DOHH2 (cell line): ENCODE data around the gene SMURF1.

Experiments
- H3F3A ChIP-seq: fragments of 200-600 bp; sonication (generic), shearing (Covaris generic); 2 replicates; pipeline ENCODE4 v1.6.0; 2016; ENCODE audit warnings: antibody characterized with exemption, mild to moderate bottlenecking; ENCODE audit not compliant: control insufficient read depth, insufficient read depth
- H3K27ac ChIP-seq: fragments of 200-600 bp; sonication (generic); 2 replicates; pipeline ENCODE4 v1.5.1; 2014; ENCODE audit warnings: low read depth, mild to moderate bottlenecking, low read length, moderate library complexity
- H3K27me3 ChIP-seq: fragments of 200-600 bp; sonication (generic); 2 replicates; pipeline ENCODE4 v1.6.1; 2014; ENCODE audit warnings: mild to moderate bottlenecking, low read length, mixed read lengths; ENCODE audit not compliant: control insufficient read depth
- H3K36me3 ChIP-seq: fragments of 200-600 bp; sonication (generic); 2 replicates; pipeline ENCODE4 v1.6.1; 2014; ENCODE audit warnings: mild to moderate bottlenecking, low read length, moderate library complexity, mixed read lengths; ENCODE audit not compliant: control insufficient read depth
- H3K4me1 ChIP-seq: fragments of 200-600 bp; sonication (generic); 2 replicates; pipeline ENCODE4 v1.6.1; 2014; ENCODE audit warnings: mild to moderate bottlenecking, low read length, mixed read lengths; ENCODE audit not compliant: control insufficient read depth
- H3K4me2 ChIP-seq: fragments of 200-600 bp; sonication (generic); 2 replicates; pipeline ENCODE4 v1.6.0; 2014; ENCODE audit warnings: mild to moderate bottlenecking, low read length, moderate library complexity
- H3K4me3 ChIP-seq: fragments of 200-600 bp; sonication (generic); 2 replicates; pipeline ENCODE4 v1.5.1; 2014; ENCODE audit warnings: mild to moderate bottlenecking, low read length, mixed read lengths
- H3K79me2 ChIP-seq: fragments of 200-600 bp; sonication (generic); 2 replicates; pipeline ENCODE4 v1.6.1; 2014; ENCODE audit warnings: mild to moderate bottlenecking, low read length, mixed read lengths; ENCODE audit not compliant: control insufficient read depth
- H3K9me2 ChIP-seq: fragments of 200-600 bp; sonication (generic); replicated peaks from 2 replicates; pipeline ENCODE4 v1.6.1; 2014; ENCODE audit warnings: mild to moderate bottlenecking, low read length, mixed read lengths; ENCODE audit not compliant: control insufficient read depth
- H3K9me3 ChIP-seq: fragments of 200-600 bp; sonication (generic); 2 replicates; pipeline ENCODE4 v1.6.1; 2014; ENCODE audit warnings: antibody characterized with exemption, low read length, mixed read lengths; ENCODE audit not compliant: control insufficient read depth, insufficient read depth
- H4K20me1 ChIP-seq: fragments of 200-600 bp; sonication (generic); 2 replicates; pipeline ENCODE4 v1.6.0; 2014; ENCODE audit warnings: low read depth, mild to moderate bottlenecking, antibody characterized with exemption, low read length, moderate library complexity; ENCODE audit not compliant: control insufficient read depth, insufficient read depth
- CTCF ChIP-seq: fragments of 200-600 bp; sonication (generic); IDR thresholded peaks from one replicate; pipeline ENCODE4 v1.5.1; 2014; ENCODE audit warnings: antibody characterized with exemption, mild to moderate bottlenecking, low read depth, low read length; ENCODE audit not compliant: poor library complexity, severe bottlenecking
- EZH2phosphoT487 ChIP-seq: fragments of 200-600 bp; sonication (generic); IDR thresholded peaks from 2 replicates; pipeline ENCODE4 v1.6.1; 2017; ENCODE audit warnings: borderline replicate concordance, mild to moderate bottlenecking, antibody characterized with exemption, low read length, moderate library complexity, mixed read lengths

SMURF1 gene

GRCh38 chr7:99078416-99078815 is 65.5 kb downstream of the SMURF1 start:
- H3K27ac ChIP-seq = no peak overlapping the region
- TF ChIP-seq EZH2phosphoT487 (no peak), CTCF (no peak)
- peaks cover 14% of the 10 kb centered on the region for H3K4me1 ChIP-seq
- H3K27me3 ChIP-seq = no peaks in the 10 kb centered on the region
- H3K79me2 ChIP-seq = peaks cover 46% of the 10 kb centered on the region
- no peaks in the 10 kb centered on the region for H3F3A ChIP-seq
- no peak overlapping the region for H3K4me2 ChIP-seq
- no peaks in the 10 kb centered on the region for H3K9me3 ChIP-seq
- H3K36me3 ChIP-seq = no peaks in the 10 kb centered on the region
- no peak overlapping the region for H3K4me3 ChIP-seq
- H4K20me1 ChIP-seq = peaks cover 8% of the 10 kb centered on the region; the same call in 1 of the 2 replicates
- H3K9me2 ChIP-seq = no peaks in the 10 kb centered on the region

DNA sequence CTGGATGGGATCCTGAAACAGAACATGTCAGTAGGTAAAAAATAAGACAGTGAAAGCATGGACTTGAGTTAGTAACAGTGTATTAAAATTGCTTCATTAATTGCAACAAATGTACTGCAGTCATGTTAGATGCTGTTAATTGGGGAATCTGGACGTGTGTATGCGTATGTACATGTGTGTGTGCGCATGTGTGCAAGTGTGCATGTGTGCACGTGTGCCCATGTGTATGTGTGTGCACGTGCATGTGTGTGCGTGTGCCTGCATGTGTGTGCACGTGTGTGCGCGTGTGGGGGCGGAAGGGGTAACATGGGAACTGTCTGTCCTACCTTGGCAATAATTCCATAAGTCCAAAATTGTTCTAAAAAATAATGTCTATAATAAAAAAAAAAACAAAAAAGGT is 67.3 kb downstream of the SMURF1 start:
- Histone ChIP-seq H3K4me2 (no peak overlapping the region), H3K4me1 (peaks cover 14% of the 10 kb centered on the region), H3K27ac (no peak overlapping the region), H3K9me2 (no peaks in the 10 kb centered on the region), H3K4me3 (no peak overlapping the region), H3K79me2 (peaks cover 55% of the 10 kb centered on the region), H4K20me1 (peaks cover 8% of the 10 kb centered on the region; the same call in 1 of the 2 replicates), H3K9me3 (no peaks in the 10 kb centered on the region), H3F3A (no peaks in the 10 kb centered on the region), H3K27me3 (no peaks in the 10 kb centered on the region), H3K36me3 (no peaks in the 10 kb centered on the region)
- TF ChIP-seq EZH2phosphoT487 = no peak
- no peak for TF ChIP-seq CTCF

GRCh38 chr7:99073839-99074446 is 70.0 kb downstream of the SMURF1 start:
- Histone ChIP-seq H3K4me2 (no peak overlapping the region), H3K27me3 (no peaks in the 10 kb centered on the region), H3K79me2 (peaks cover 67% of the 10 kb centered on the region), H3K27ac (no peak overlapping the region), H3K4me3 (no peak overlapping the region), H4K20me1 (peaks cover 24% of the 10 kb centered on the region), H3K36me3 (no peaks in the 10 kb centered on the region), H3F3A (no peaks in the 10 kb centered on the region), H3K4me1 (peaks cover 18% of the 10 kb centered on the region), H3K9me2 (no peaks in the 10 kb centered on the region), H3K9me3 (no peaks in the 10 kb centered on the region)
- TF ChIP-seq CTCF (no peak), EZH2phosphoT487 (no peak)
